NB4 (cell line): ENCODE measurements around the gene FGF13.
A peak's percentile ranks its signal among the peaks of the same experiment; 100 is the strongest.

ENCODE experiments used
- DNase-seq: peaks from one replicate; pipeline ENCODE4 v3.0.0; 2010; ENCODE audit warnings: low read depth
- H3K4me3 ChIP-seq: one replicate; pipeline ENCODE4 v1.5.1; 2011; ENCODE audit warnings: mild to moderate bottlenecking, low read depth, low read length, moderate library complexity
- CTCF ChIP-seq: IDR thresholded peaks from one replicate; pipeline ENCODE4 v1.5.1; 2012; ENCODE audit warnings: low read depth, low read length
- MYC ChIP-seq: IDR thresholded peaks from 2 replicates; pipeline ENCODE4 v1.6.1; 2011; ENCODE audit warnings: low read depth, low read length
- POLR2A ChIP-seq: IDR thresholded peaks from 2 replicates; pipeline ENCODE4 v1.6.1; 2011; ENCODE audit warnings: mild to moderate bottlenecking; ENCODE audit not compliant: insufficient read length; ENCODE audit errors: extremely low read depth
- TF ChIP-seq, protein P1 (sequence below): IDR thresholded peaks from 2 replicates; pipeline ENCODE4 v1.6.1; 2011; ENCODE audit warnings: low read depth, low read length

FGF13 gene

DNA sequence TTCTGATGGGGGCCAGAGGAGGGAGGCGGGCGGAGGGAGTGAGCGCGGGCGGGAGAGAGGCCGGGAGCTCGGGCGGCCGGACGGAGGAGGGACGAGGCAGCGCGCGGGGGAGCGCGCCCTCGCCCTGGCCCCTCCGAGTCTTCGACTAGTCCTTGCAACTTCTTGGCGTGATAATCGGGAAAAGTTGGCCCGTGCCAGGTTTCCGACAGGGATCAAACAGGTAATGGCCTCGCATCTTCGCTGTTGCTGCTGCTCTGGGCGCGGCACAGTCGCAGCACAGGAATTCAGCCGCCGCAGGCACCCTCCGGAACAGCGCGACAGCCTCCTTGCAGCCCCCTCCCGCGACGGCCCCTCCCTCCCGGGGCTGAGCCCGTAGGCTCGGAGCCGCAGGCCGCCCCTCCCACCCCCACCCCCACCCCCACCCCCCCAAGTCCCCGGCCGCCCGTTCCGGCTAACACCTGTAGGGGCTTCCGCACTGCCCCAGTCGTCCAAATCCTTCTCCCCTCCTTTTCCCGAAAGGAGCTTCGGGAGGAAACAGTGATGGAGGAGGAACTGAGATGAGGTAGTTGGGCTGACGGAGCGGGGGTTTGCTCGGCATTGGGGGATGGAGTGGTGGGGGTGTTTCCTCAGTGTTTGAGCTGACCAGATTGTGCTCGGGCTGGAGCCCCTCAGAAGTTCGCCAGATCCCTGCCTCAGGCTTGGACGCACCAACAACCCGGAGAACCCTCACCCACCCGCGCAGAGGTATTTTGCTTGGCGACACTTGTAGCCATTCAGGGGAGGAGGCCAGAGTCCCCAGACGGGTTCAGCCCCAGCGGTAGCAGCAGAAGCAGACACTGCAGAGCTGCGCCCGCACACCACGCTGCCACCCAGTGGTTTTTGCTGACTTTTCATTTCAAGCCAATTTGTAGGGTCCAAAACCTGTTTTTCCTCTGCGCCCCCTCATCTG lies at the start of gene FGF13:
Gene FGF13, minus strand, starts transcription at position 319 of the 949 bp plus-strand sequence. CDS start 714 bp downstream, outside the sequence.
- no peak within 1 kb of the TSS for H3K4me3 ChIP-seq
- peak; percentile 12 for DNase-seq
- TF ChIP-seq MYC (no peak), CTCF (peak; percentile 9)

DNA sequence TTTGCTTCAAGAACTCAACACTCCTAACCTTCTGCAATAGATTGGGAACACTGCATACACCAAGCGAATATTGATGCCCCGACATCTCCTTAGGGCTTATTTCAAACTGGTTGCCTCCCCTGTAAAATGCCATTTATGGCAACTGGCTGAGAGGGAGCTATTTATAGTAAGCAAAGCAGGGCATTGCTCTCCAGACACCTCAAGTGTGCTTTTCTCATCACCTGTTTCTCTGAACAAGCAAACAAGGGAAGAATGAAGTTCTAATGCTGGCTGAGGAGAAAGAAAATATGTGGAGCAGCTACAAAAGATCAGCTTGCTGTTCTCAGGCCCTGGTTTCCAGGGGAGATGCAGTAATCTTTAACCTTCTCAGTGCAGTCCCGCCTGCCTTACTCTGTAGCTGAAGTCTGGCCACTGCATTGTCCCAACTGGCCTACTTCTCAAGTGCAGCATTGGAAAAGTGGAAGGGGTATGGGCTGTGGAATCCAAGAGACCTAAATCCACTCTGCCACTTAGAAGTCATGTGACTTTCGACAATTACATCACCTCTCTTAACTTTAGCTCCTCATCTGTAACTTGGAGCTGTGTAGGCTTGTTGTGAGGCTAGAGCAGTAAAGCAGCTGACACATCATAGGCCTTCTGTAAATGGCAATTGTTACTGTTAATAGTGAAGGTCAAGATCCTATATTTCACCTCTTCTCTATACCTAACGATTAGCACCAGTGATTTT lies 47.9 kb upstream of the FGF13 start:
- TF ChIP-seq MYC (no peak), CTCF (no peak), POLR2A (no peak)
- TF ChIP-seq, protein P1, sequence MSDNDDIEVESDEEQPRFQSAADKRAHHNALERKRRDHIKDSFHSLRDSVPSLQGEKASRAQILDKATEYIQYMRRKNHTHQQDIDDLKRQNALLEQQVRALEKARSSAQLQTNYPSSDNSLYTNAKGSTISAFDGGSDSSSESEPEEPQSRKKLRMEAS = no peak
- H3K4me3 ChIP-seq = no peak overlapping the region
- DNase-seq = no peak

GRCh38 chrX:138756234-138756633 lies 44.7 kb upstream of the FGF13 start:
- TF ChIP-seq, protein P1 = no peak
- TF ChIP-seq CTCF (no peak), MYC (no peak), POLR2A (no peak)
- peak; percentile 2 for DNase-seq
- H3K4me3 ChIP-seq = no peak overlapping the region

GRCh38 chrX:138754861-138755260 lies 43.3 kb upstream of the FGF13 start:
- DNase-seq = no peak
- TF ChIP-seq MYC = no peak
- no peak overlapping the region for H3K4me3 ChIP-seq

DNA sequence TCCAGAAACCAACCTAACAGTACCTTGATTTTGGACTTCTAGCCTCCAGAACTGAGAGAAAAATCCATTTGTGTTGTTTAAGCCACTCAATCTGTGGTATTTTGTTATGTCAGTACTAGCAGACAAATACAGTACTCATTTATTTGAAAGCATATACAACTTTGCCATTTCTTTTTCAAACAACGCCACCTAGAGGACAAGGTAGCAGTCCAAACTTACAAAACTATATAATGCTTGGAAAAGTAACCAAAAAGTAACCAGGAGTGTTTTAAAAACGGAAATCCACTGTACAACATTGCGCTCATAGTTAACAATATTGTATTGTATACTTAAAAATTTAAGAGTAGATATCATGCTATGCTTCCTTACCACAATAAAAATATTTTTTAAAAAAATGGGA lies 37.0 kb upstream of the FGF13 start:
- DNase-seq = peak; percentile 28
- TF ChIP-seq CTCF (peak; percentile 26), MYC (no peak), POLR2A (no peak)
- TF ChIP-seq, protein P1 = no peak
- no peak overlapping the region for H3K4me3 ChIP-seq

- peak; percentile 52 for DNase-seq
These were observed 33.7 kb upstream of the FGF13 start for GRCh38 chrX:138745196-138745595.

More at GRCh38 chrX:138745196-138745595, 33.7 kb upstream of the FGF13 start:
- TF ChIP-seq POLR2A = no peak
- TF ChIP-seq MYC = no peak
- TF ChIP-seq CTCF = peak; percentile 38
- TF ChIP-seq, protein P1 = no peak
- no peak overlapping the region for H3K4me3 ChIP-seq
